Measurements from ENCODE around the gene SYT2. TPM values are rescaled to one million over a fixed set of nuclear protein-coding genes. Genes with fewer than 3 reads are reported as not detected.

The SYT2 gene
- total RNA-seq, 4 donors from 2014 or later: under 0.01 TPM; not detected in 3

GRCh38 chr1:202685641-202686040, 24.6 kb downstream of the SYT2 start:
- 58 to 65% methylated on average over 6 of the region's 6 CpGs for WGBS, 2 donors
- no peaks in the 10 kb centered on the region for H3K4me1 ChIP-seq
- no peak for DNase-seq (ENCODE audit: low spot score in 2 of 2)
- no peaks in the 10 kb centered on the region for H3K9me3 ChIP-seq
- H3K27ac ChIP-seq: no peak overlapping the region
- peaks cover 0 to 74% of the 10 kb centered on the region in 2 donors for H3K27me3 ChIP-seq
- TF ChIP-seq, protein P1, sequence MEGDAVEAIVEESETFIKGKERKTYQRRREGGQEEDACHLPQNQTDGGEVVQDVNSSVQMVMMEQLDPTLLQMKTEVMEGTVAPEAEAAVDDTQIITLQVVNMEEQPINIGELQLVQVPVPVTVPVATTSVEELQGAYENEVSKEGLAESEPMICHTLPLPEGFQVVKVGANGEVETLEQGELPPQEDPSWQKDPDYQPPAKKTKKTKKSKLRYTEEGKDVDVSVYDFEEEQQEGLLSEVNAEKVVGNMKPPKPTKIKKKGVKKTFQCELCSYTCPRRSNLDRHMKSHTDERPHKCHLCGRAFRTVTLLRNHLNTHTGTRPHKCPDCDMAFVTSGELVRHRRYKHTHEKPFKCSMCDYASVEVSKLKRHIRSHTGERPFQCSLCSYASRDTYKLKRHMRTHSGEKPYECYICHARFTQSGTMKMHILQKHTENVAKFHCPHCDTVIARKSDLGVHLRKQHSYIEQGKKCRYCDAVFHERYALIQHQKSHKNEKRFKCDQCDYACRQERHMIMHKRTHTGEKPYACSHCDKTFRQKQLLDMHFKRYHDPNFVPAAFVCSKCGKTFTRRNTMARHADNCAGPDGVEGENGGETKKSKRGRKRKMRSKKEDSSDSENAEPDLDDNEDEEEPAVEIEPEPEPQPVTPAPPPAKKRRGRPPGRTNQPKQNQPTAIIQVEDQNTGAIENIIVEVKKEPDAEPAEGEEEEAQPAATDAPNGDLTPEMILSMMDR (IDR thresholded peaks at IDR 0.05): no peak
- TF ChIP-seq POLR2A (IDR thresholded peaks at IDR 0.05) (no peak), EP300 (IDR thresholded peaks at IDR 0.05) (no peak)
- H3K4me3 ChIP-seq: no peak overlapping the region
- no peaks in the 10 kb centered on the region for H3K36me3 ChIP-seq

- Histone ChIP-seq H3K36me3 (no peaks in the 10 kb centered on the region), H3K27me3 (peaks cover 0 to 69% of the 10 kb centered on the region in 2 donors), H3K27ac (no peak overlapping the region), H3K9me3 (no peaks in the 10 kb centered on the region), H3K4me3 (no peak overlapping the region), H3K4me1 (no peaks in the 10 kb centered on the region)
- WGBS, 2 donors: 67 to 68% methylated on average over 2 of the region's 2 CpGs
- TF ChIP-seq, protein P1 (IDR thresholded peaks at IDR 0.05): no peak
- TF ChIP-seq POLR2A (IDR thresholded peaks at IDR 0.05) (no peak), EP300 (IDR thresholded peaks at IDR 0.05) (no peak)
- no peak for DNase-seq (ENCODE audit: low spot score in 2 of 2)
Measured at GRCh38 chr1:202684716-202685115, 25.5 kb downstream of the SYT2 start.

- H3K27me3 ChIP-seq: peaks cover 0 to 58% of the 10 kb centered on the region in 2 donors
- no peak overlapping the region for H3K4me3 ChIP-seq
- no peak overlapping the region for H3K27ac ChIP-seq
- H3K36me3 ChIP-seq: no peaks in the 10 kb centered on the region
- TF ChIP-seq POLR2A (IDR thresholded peaks at IDR 0.05): no peak
- TF ChIP-seq, protein P1 (IDR thresholded peaks at IDR 0.05): no peak
- no peak for TF ChIP-seq EP300 (IDR thresholded peaks at IDR 0.05)
- H3K9me3 ChIP-seq: peaks cover 0 to under 1% (median 0%) of the 10 kb centered on the region in 4 donors
- no peak for DNase-seq (ENCODE audit: low spot score in 2 of 2)
- no peaks in the 10 kb centered on the region for H3K4me1 ChIP-seq
- WGBS, 2 donors: 77 to 85% methylated on average over 4 of the region's 4 CpGs
Measured at GRCh38 chr1:202683029-202683428, 27.2 kb downstream of the SYT2 start.

GRCh38 chr1:202682477-202682876, 27.8 kb downstream of the SYT2 start:
- WGBS, 2 donors: 89 to 93% methylated on average over 9 of the region's 9 CpGs
- DNase-seq (ENCODE audit: low spot score in 2 of 2): no peak
- TF ChIP-seq POLR2A (IDR thresholded peaks at IDR 0.05) (no peak), EP300 (IDR thresholded peaks at IDR 0.05) (no peak)
- TF ChIP-seq, protein P1 (IDR thresholded peaks at IDR 0.05): no peak
- H3K36me3 ChIP-seq: no peaks in the 10 kb centered on the region
- no peaks in the 10 kb centered on the region for H3K4me1 ChIP-seq
- no peak overlapping the region for H3K4me3 ChIP-seq
- peaks cover 0 to 6% (median 0%) of the 10 kb centered on the region in 4 donors for H3K9me3 ChIP-seq
- no peak overlapping the region for H3K27ac ChIP-seq
- peaks cover 0 to 56% of the 10 kb centered on the region in 2 donors for H3K27me3 ChIP-seq

DNA sequence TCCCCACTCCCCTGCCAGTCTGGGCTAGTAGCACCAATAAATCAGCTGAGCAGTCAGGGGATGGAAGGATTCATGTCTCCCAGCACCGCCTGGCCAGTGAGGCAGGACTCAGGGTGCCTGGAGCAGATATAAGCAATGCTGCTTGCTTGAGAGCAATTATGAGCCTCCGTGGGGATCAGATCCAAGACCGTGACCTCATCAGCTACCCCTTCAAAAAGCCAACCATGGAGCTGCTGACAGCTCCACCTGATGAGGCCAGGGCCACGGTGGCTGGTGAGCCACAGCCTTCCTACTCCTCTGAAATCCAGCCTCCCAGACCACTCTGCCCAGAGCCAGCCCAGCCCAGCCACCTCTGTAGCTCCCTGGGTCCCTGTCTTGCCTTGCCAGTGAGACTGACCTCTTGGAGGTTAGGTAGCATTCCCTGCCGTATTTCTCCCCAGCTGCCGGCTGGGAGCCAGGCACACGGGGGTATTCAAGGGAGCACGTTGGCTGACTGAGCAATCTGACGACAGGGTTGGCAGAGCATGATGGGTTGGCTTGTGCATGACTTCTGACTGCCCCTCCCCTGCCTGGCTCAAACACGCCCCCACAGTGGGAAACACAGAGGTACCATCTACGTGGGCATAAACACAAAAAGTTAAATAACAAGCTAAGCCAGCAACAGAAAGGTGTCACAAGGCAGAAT, 28.4 kb downstream of the SYT2 start:
- Histone ChIP-seq H3K27ac (no peak overlapping the region), H3K9me3 (peaks cover 0 to 12% (median 0%) of the 10 kb centered on the region in 4 donors), H3K4me1 (no peaks in the 10 kb centered on the region), H3K4me3 (no peak overlapping the region), H3K27me3 (peaks cover 0 to 51% of the 10 kb centered on the region in 2 donors), H3K36me3 (no peaks in the 10 kb centered on the region)
- DNase-seq (ENCODE audit: low spot score in 2 of 2): no peak
- 58 to 67% methylated on average over 10 to 11 of the region's 11 CpGs for WGBS, 2 donors
- TF ChIP-seq, protein P1 (IDR thresholded peaks at IDR 0.05): no peak
- no peak for TF ChIP-seq EP300 (IDR thresholded peaks at IDR 0.05)
- no peak for TF ChIP-seq POLR2A (IDR thresholded peaks at IDR 0.05)
